Measurements from ENCODE around the gene ZFAND2B.

- TF ChIP-seq CTCF (conservative IDR thresholded peaks at IDR 0.05; ENCODE audit: low read depth, low read length), result no peak
- no peak for TF ChIP-seq EZH2 (IDR thresholded peaks at IDR 0.05; ENCODE audit: low read length, unreplicated experiment)
- no peak for TF ChIP-seq EZH2phosphoT487 (IDR thresholded peaks at IDR 0.05; ENCODE audit: borderline replicate concordance, low read length)
These were observed 43.6 kb downstream of the ZFAND2B start for GRCh38 chr2:219250049-219250781.
